HUES64 (cell line): ENCODE results near the gene TLL2.

Experiments used
- H3K27ac ChIP-seq: 2 replicates; pipeline ENCODE4 v1.7.0; 2013; ENCODE audit warnings: low read depth, low read length, inconsistent platforms
- H3K27me3 ChIP-seq: 2 replicates; pipeline ENCODE4 v1.6.1; 2013; ENCODE audit warnings: mild to moderate bottlenecking, low read length; ENCODE audit not compliant: insufficient read depth
- H3K36me3 ChIP-seq: 2 replicates; pipeline ENCODE4 v1.6.1; 2013; ENCODE audit warnings: mild to moderate bottlenecking, low read length; ENCODE audit not compliant: insufficient read depth
- H3K4me1 ChIP-seq: 2 replicates; pipeline ENCODE4 v1.6.1; 2013; ENCODE audit warnings: mild to moderate bottlenecking, low read length, moderate library complexity; ENCODE audit not compliant: insufficient read depth
- H3K4me3 ChIP-seq: 2 replicates; pipeline ENCODE4 v1.5.1; 2013; ENCODE audit warnings: mild to moderate bottlenecking, low read length, moderate library complexity
- H3K9ac ChIP-seq: 2 replicates; pipeline ENCODE4 v1.6.1; 2013; ENCODE audit warnings: mild to moderate bottlenecking, low read depth, low read length
- H3K9me3 ChIP-seq: 2 replicates; pipeline ENCODE4 v1.6.1; 2013; ENCODE audit warnings: low read depth, low read length; ENCODE audit not compliant: insufficient read depth
- WGBS: fragments of 150-250, 120-280 bp; methylation state at CpG from one replicate; pipeline ENCODE4 v1.1.7; 2013; ENCODE audit warnings: missing lambda C conversion rate; 5-methylcytosine and 5-hydroxymethylcytosine counted together

Gene TLL2

GRCh38 chr10:96417441-96417840 is 96.3 kb downstream of the TLL2 start:
- Histone ChIP-seq H3K36me3 (no peaks in the 10 kb centered on the region), H3K27ac (no peak overlapping the region), H3K9ac (no peak overlapping the region), H3K4me1 (peaks cover 4% of the 10 kb centered on the region; the same call in 1 of the 2 replicates), H3K9me3 (no peaks in the 10 kb centered on the region), H3K27me3 (no peaks in the 10 kb centered on the region), H3K4me3 (no peak overlapping the region)
- 79% methylated on average over 3 of the region's 3 CpGs for WGBS

GRCh38 chr10:96416643-96417042 is 97.1 kb downstream of the TLL2 start:
- no peak overlapping the region for H3K27ac ChIP-seq
- 89% methylated on average over 7 of the region's 7 CpGs for WGBS
- peaks cover 4% of the 10 kb centered on the region; the same call in 1 of the 2 replicates for H3K4me1 ChIP-seq
- no peaks in the 10 kb centered on the region for H3K9me3 ChIP-seq
- H3K36me3 ChIP-seq = no peaks in the 10 kb centered on the region
- H3K9ac ChIP-seq = no peak overlapping the region
- H3K4me3 ChIP-seq = no peak overlapping the region
- no peaks in the 10 kb centered on the region for H3K27me3 ChIP-seq

GRCh38 chr10:96415891-96416554 is 97.7 kb downstream of the TLL2 start:
- WGBS = 95% methylated on average over 5 of the region's 5 CpGs
- H3K9ac ChIP-seq = no peak overlapping the region
- H3K27me3 ChIP-seq = no peaks in the 10 kb centered on the region
- H3K9me3 ChIP-seq = no peaks in the 10 kb centered on the region
- peaks cover 4% of the 10 kb centered on the region; the same call in 1 of the 2 replicates for H3K4me1 ChIP-seq
- H3K4me3 ChIP-seq = no peak overlapping the region
- H3K27ac ChIP-seq = no peak overlapping the region
- no peaks in the 10 kb centered on the region for H3K36me3 ChIP-seq

- Histone ChIP-seq H3K9ac (no peak overlapping the region), H3K9me3 (no peaks in the 10 kb centered on the region), H3K4me3 (no peak overlapping the region), H3K36me3 (no peaks in the 10 kb centered on the region), H3K27me3 (no peaks in the 10 kb centered on the region), H3K27ac (no peak overlapping the region), H3K4me1 (peaks cover 4% of the 10 kb centered on the region; the same call in 1 of the 2 replicates)
- WGBS = 91% methylated on average over 1 of the region's 1 CpG
Measured at GRCh38 chr10:96415150-96415890, 98.4 kb downstream of the TLL2 start.

- WGBS = 94% methylated on average over 5 of the region's 5 CpGs
- no peaks in the 10 kb centered on the region for H3K36me3 ChIP-seq
Measured at GRCh38 chr10:96414303-96414702, 99.4 kb downstream of the TLL2 start.

GRCh38 chr10:96413151-96413787 is 100.5 kb downstream of the TLL2 start:
- H3K9me3 ChIP-seq = no peaks in the 10 kb centered on the region
- H3K4me1 ChIP-seq = peaks cover 4% of the 10 kb centered on the region; the same call in 1 of the 2 replicates
- no peak overlapping the region for H3K4me3 ChIP-seq
- no peaks in the 10 kb centered on the region for H3K27me3 ChIP-seq
- H3K9ac ChIP-seq = no peak overlapping the region
- no peaks in the 10 kb centered on the region for H3K36me3 ChIP-seq
- H3K27ac ChIP-seq = no peak overlapping the region
- WGBS = 84% methylated on average over 13 of the region's 13 CpGs

More at GRCh38 chr10:96414303-96414702, 99.4 kb downstream of the TLL2 start:
- Histone ChIP-seq H3K9me3 (no peaks in the 10 kb centered on the region), H3K27me3 (no peaks in the 10 kb centered on the region), H3K4me1 (peaks cover 4% of the 10 kb centered on the region; the same call in 1 of the 2 replicates), H3K27ac (no peak overlapping the region), H3K9ac (no peak overlapping the region), H3K4me3 (no peak overlapping the region)

GRCh38 chr10:96411716-96412320 is 101.9 kb downstream of the TLL2 start:
- Histone ChIP-seq H3K36me3 (no peaks in the 10 kb centered on the region), H3K27ac (no peak overlapping the region), H3K4me3 (no peak overlapping the region), H3K9me3 (no peaks in the 10 kb centered on the region), H3K27me3 (no peaks in the 10 kb centered on the region), H3K4me1 (no peaks in the 10 kb centered on the region), H3K9ac (no peak overlapping the region)
- WGBS = 91% methylated on average over 9 of the region's 10 CpGs

GRCh38 chr10:96410296-96410695 is 103.4 kb downstream of the TLL2 start:
- no peaks in the 10 kb centered on the region for H3K9me3 ChIP-seq
- no peaks in the 10 kb centered on the region for H3K4me1 ChIP-seq
- H3K9ac ChIP-seq = no peak overlapping the region
- H3K27ac ChIP-seq = no peak overlapping the region
- no peaks in the 10 kb centered on the region for H3K36me3 ChIP-seq
- no peaks in the 10 kb centered on the region for H3K27me3 ChIP-seq
- 95% methylated on average over 11 of the region's 11 CpGs for whole genome bisulfite sequencing
- no peak overlapping the region for H3K4me3 ChIP-seq

- Histone ChIP-seq H3K4me1 (no peaks in the 10 kb centered on the region), H3K27ac (no peak overlapping the region), H3K4me3 (no peak overlapping the region), H3K27me3 (no peaks in the 10 kb centered on the region), H3K36me3 (no peaks in the 10 kb centered on the region), H3K9ac (no peak overlapping the region), H3K9me3 (no peaks in the 10 kb centered on the region)
- 74% methylated on average over 1 of the region's 1 CpG for WGBS
Measured at GRCh38 chr10:96408201-96408600, 105.5 kb downstream of the TLL2 start.

GRCh38 chr10:96407560-96408069 is 106.1 kb downstream of the TLL2 start:
- Histone ChIP-seq H3K27me3 (no peaks in the 10 kb centered on the region), H3K9me3 (no peaks in the 10 kb centered on the region), H3K4me3 (no peak overlapping the region), H3K9ac (no peak overlapping the region), H3K27ac (no peak overlapping the region), H3K4me1 (no peaks in the 10 kb centered on the region), H3K36me3 (no peaks in the 10 kb centered on the region)
- WGBS = 90% methylated on average over 15 of the region's 15 CpGs

- Histone ChIP-seq H3K4me1 (peaks cover 8% of the 10 kb centered on the region), H3K4me3 (no peak overlapping the region), H3K9ac (no peak overlapping the region), H3K36me3 (no peaks in the 10 kb centered on the region), H3K27me3 (no peaks in the 10 kb centered on the region), H3K27ac (no peak overlapping the region), H3K9me3 (no peaks in the 10 kb centered on the region)
- 95% methylated on average over 5 of the region's 5 CpGs for WGBS
Measured at GRCh38 chr10:96406091-96406490, 107.6 kb downstream of the TLL2 start.
